ENCODE results near the gene TLDC2. TPM values are rescaled to one million over a fixed set of nuclear protein-coding genes. Genes with fewer than 3 reads are reported as not detected.

TLDC2 gene
- total RNA-seq, 1 experiment from 2014 or later, result not detected

GRCh38 chr20:36847710-36848040, 28.3 kb upstream of the TLDC2 start:
- TF ChIP-seq CTCF (IDR thresholded peaks at IDR 0.05; ENCODE audit: unreplicated experiment), result no peak
- Mint-ChIP-seq H3K9me3 (ENCODE audit: unreplicated experiment) (no peaks in the 10 kb centered on the region), H3K36me3 (ENCODE audit: insufficient read depth, unreplicated experiment) (peaks cover 10% of the 10 kb centered on the region), H3K27ac (ENCODE audit: low read depth, unreplicated experiment) (peak overlapping the region; percentile 91), H3K4me3 (ENCODE audit: unreplicated experiment) (no peak overlapping the region), H3K4me1 (ENCODE audit: insufficient read depth, unreplicated experiment) (peaks cover 6% of the 10 kb centered on the region), H3K27me3 (ENCODE audit: insufficient read depth, unreplicated experiment) (no peaks in the 10 kb centered on the region)
- no TSS peak for BruUV-seq (replicated peaks)
- ChIA-PET POLR2A (interaction anchor here (0.8 to 7.6 kb wide), 9 partner anchors 8 to 242 kb away, joined by 3 to 88 read pairs (median 7); partner anchors contain the start of genes DSN1, NDRG3 and RAB5IF), CTCF (interaction anchor here (0.6 to 2.0 kb wide), 8 partner anchors 9 to 1798 kb away, joined by 3 to 6 read pairs (median 4); no protein-coding TSS in a partner anchor)
- intact Hi-C loops (cut with micrococcal nuclease), result no loop called here
- DNase-seq (ENCODE audit: unreplicated experiment), result peak; percentile 53

GRCh38 chr20:36848078-36848660, 27.8 kb upstream of the TLDC2 start:
- intact Hi-C loops (cut with micrococcal nuclease), result no loop called here
- H3K4me3 Mint-ChIP-seq (ENCODE audit: unreplicated experiment), result no peak overlapping the region
- peaks cover 6% of the 10 kb centered on the region for H3K4me1 Mint-ChIP-seq (ENCODE audit: insufficient read depth, unreplicated experiment)
- no TSS peak for BruUV-seq (replicated peaks)
- H3K27me3 Mint-ChIP-seq (ENCODE audit: insufficient read depth, unreplicated experiment), result no peaks in the 10 kb centered on the region
- H3K36me3 Mint-ChIP-seq (ENCODE audit: insufficient read depth, unreplicated experiment), result peaks cover 10% of the 10 kb centered on the region
- DNase-seq (ENCODE audit: unreplicated experiment), result no peak
- no peaks in the 10 kb centered on the region for H3K9me3 Mint-ChIP-seq (ENCODE audit: unreplicated experiment)
- CTCF ChIA-PET, result interaction anchor here (0.6 to 2.0 kb wide), 7 partner anchors 10 to 1798 kb away, joined by 3 to 6 read pairs (median 4); no protein-coding TSS in a partner anchor
- H3K27ac Mint-ChIP-seq (ENCODE audit: low read depth, unreplicated experiment), result no peak overlapping the region
- no peak for TF ChIP-seq CTCF (IDR thresholded peaks at IDR 0.05; ENCODE audit: unreplicated experiment)
- POLR2A ChIA-PET, result interaction anchor here (0.8 to 7.6 kb wide), 7 partner anchors 8 to 242 kb away, joined by 3 to 88 read pairs (median 11); partner anchors contain the start of genes DSN1, NDRG3 and RAB5IF

- no peaks in the 10 kb centered on the region for H3K27me3 Mint-ChIP-seq (ENCODE audit: insufficient read depth, unreplicated experiment)
- no peak overlapping the region for H3K4me3 Mint-ChIP-seq (ENCODE audit: unreplicated experiment)
- POLR2A ChIA-PET, result interaction anchor here (0.9 to 7.6 kb wide), 2 partner anchors 13 to 102 kb away, joined by 3 to 88 read pairs; partner anchors contain the start of gene NDRG3
- peaks cover 10% of the 10 kb centered on the region for H3K36me3 Mint-ChIP-seq (ENCODE audit: insufficient read depth, unreplicated experiment)
- no peak overlapping the region for H3K27ac Mint-ChIP-seq (ENCODE audit: low read depth, unreplicated experiment)
- no peak for TF ChIP-seq CTCF (IDR thresholded peaks at IDR 0.05; ENCODE audit: unreplicated experiment)
- BruUV-seq (replicated peaks), result no TSS peak
- H3K4me1 Mint-ChIP-seq (ENCODE audit: insufficient read depth, unreplicated experiment), result peaks cover 6% of the 10 kb centered on the region
- CTCF ChIA-PET, result interaction anchor here (2.0 kb wide), 1 partner anchor 10 kb away, joined by 6 read pairs; no protein-coding TSS in a partner anchor
- DNase-seq (ENCODE audit: unreplicated experiment), result no peak
- intact Hi-C loops (cut with micrococcal nuclease), result no loop called here
- no peaks in the 10 kb centered on the region for H3K9me3 Mint-ChIP-seq (ENCODE audit: unreplicated experiment)
Observed at GRCh38 chr20:36848677-36849076, 27.3 kb upstream of the TLDC2 start.

- ChIA-PET CTCF (interaction anchor here (0.5 to 2.0 kb wide), 4 partner anchors 11 to 244 kb away, joined by 3 to 6 read pairs (median 4); partner anchors contain the start of gene RAB5IF), POLR2A (interaction anchor here (7.6 kb wide), 1 partner anchor 12 kb away, joined by 88 read pairs; a partner anchor contains a TSS)
- H3K27me3 Mint-ChIP-seq (ENCODE audit: insufficient read depth, unreplicated experiment), result no peaks in the 10 kb centered on the region
- intact Hi-C loops (cut with micrococcal nuclease), result no loop called here
- H3K27ac Mint-ChIP-seq (ENCODE audit: low read depth, unreplicated experiment), result peak overlapping the region; percentile 74
- no peak for TF ChIP-seq CTCF (IDR thresholded peaks at IDR 0.05; ENCODE audit: unreplicated experiment)
- no peak overlapping the region for H3K4me3 Mint-ChIP-seq (ENCODE audit: unreplicated experiment)
- peaks cover 9% of the 10 kb centered on the region for H3K36me3 Mint-ChIP-seq (ENCODE audit: insufficient read depth, unreplicated experiment)
- no peaks in the 10 kb centered on the region for H3K9me3 Mint-ChIP-seq (ENCODE audit: unreplicated experiment)
- H3K4me1 Mint-ChIP-seq (ENCODE audit: insufficient read depth, unreplicated experiment), result peaks cover 12% of the 10 kb centered on the region
- BruUV-seq (replicated peaks), result no TSS peak
- no peak for DNase-seq (ENCODE audit: unreplicated experiment)
Observed at GRCh38 chr20:36849333-36850065, 26.4 kb upstream of the TLDC2 start.
